ENCODE measurements around the gene BANF2.
"Not testable (repeated sequence)": the region's sequence is repeated elsewhere in the genome, so short reads cannot be mapped to it uniquely, and the experiment has no call there.

Gene BANF2

GRCh38 chr20:17776551-17776950, 76.8 kb downstream of the BANF2 start:
- no peak overlapping the region for H3K9ac ChIP-seq (ENCODE audit: low read length in 2 of 2)
- H3K9me3 ChIP-seq (ENCODE audit: control insufficient read depth in 2 of 2, low read length in 2 of 2) = no peaks in the 10 kb centered on the region
- no peaks in the 10 kb centered on the region for H3K4me1 ChIP-seq (ENCODE audit: control insufficient read depth, insufficient read depth, low read length)
- no peak overlapping the region for H3K27ac ChIP-seq (ENCODE audit: low read length)
- H3K4me3 ChIP-seq (ENCODE audit: low read length in 2 of 2) = no peak overlapping the region
- H3K36me3 ChIP-seq (ENCODE audit: control insufficient read depth in 2 of 2, insufficient read depth in 2 of 2, low read length in 2 of 2) = no peaks in the 10 kb centered on the region
- no peaks in the 10 kb centered on the region for H3K27me3 ChIP-seq (ENCODE audit: control insufficient read depth in 1 of 2, insufficient read depth in 2 of 2, low read length in 2 of 2)

- H3K36me3 ChIP-seq (ENCODE audit: control insufficient read depth in 2 of 2, insufficient read depth in 2 of 2, low read length in 2 of 2); H3K9me3 ChIP-seq (ENCODE audit: control insufficient read depth in 2 of 2, low read length in 2 of 2); H3K4me1 ChIP-seq (ENCODE audit: control insufficient read depth, insufficient read depth, low read length); H3K27ac ChIP-seq (ENCODE audit: low read length); H3K9ac ChIP-seq (ENCODE audit: low read length in 2 of 2); H3K27me3 ChIP-seq (ENCODE audit: control insufficient read depth in 1 of 2, insufficient read depth in 2 of 2, low read length in 2 of 2); H3K4me3 ChIP-seq (ENCODE audit: low read length in 2 of 2): not testable (repeated sequence)
These were observed 79.2 kb downstream of the BANF2 start for GRCh38 chr20:17779011-17779410.

GRCh38 chr20:17782768-17783167, 83.0 kb downstream of the BANF2 start:
- Histone ChIP-seq H3K9ac (ENCODE audit: low read length in 2 of 2) (no peak overlapping the region), H3K9me3 (ENCODE audit: control insufficient read depth in 2 of 2, low read length in 2 of 2) (no peaks in the 10 kb centered on the region), H3K27me3 (ENCODE audit: control insufficient read depth in 1 of 2, insufficient read depth in 2 of 2, low read length in 2 of 2) (no peaks in the 10 kb centered on the region), H3K36me3 (ENCODE audit: control insufficient read depth in 2 of 2, insufficient read depth in 2 of 2, low read length in 2 of 2) (no peaks in the 10 kb centered on the region), H3K27ac (ENCODE audit: low read length) (no peak overlapping the region), H3K4me1 (ENCODE audit: control insufficient read depth, insufficient read depth, low read length) (peaks cover 10% of the 10 kb centered on the region), H3K4me3 (ENCODE audit: low read length in 2 of 2) (no peak overlapping the region)

GRCh38 chr20:17783671-17784070, 83.9 kb downstream of the BANF2 start:
- Histone ChIP-seq H3K4me3 (ENCODE audit: low read length in 2 of 2) (no peak overlapping the region), H3K4me1 (ENCODE audit: control insufficient read depth, insufficient read depth, low read length) (peaks cover 10% of the 10 kb centered on the region), H3K9me3 (ENCODE audit: control insufficient read depth in 2 of 2, low read length in 2 of 2) (no peaks in the 10 kb centered on the region), H3K27ac (ENCODE audit: low read length) (no peak overlapping the region), H3K36me3 (ENCODE audit: control insufficient read depth in 2 of 2, insufficient read depth in 2 of 2, low read length in 2 of 2) (no peaks in the 10 kb centered on the region), H3K9ac (ENCODE audit: low read length in 2 of 2) (no peak overlapping the region), H3K27me3 (ENCODE audit: control insufficient read depth in 1 of 2, insufficient read depth in 2 of 2, low read length in 2 of 2) (no peaks in the 10 kb centered on the region)

GRCh38 chr20:17785007-17785406, 85.2 kb downstream of the BANF2 start:
- Histone ChIP-seq H3K27ac (ENCODE audit: low read length) (no peak overlapping the region), H3K9ac (ENCODE audit: low read length in 2 of 2) (no peak overlapping the region), H3K9me3 (ENCODE audit: control insufficient read depth in 2 of 2, low read length in 2 of 2) (no peaks in the 10 kb centered on the region), H3K4me3 (ENCODE audit: low read length in 2 of 2) (no peak overlapping the region), H3K27me3 (ENCODE audit: control insufficient read depth in 1 of 2, insufficient read depth in 2 of 2, low read length in 2 of 2) (no peaks in the 10 kb centered on the region), H3K36me3 (ENCODE audit: control insufficient read depth in 2 of 2, insufficient read depth in 2 of 2, low read length in 2 of 2) (no peaks in the 10 kb centered on the region), H3K4me1 (ENCODE audit: control insufficient read depth, insufficient read depth, low read length) (peaks cover 10% of the 10 kb centered on the region)

Data from stomach smooth muscle (tissue), 2 donors.